SK-N-MC (cell line): ENCODE results near the gene WDFY4.

Experiments used
- DNase-seq: peaks from one replicate; pipeline ENCODE4 v3.0.0-alpha.2; 2011; ENCODE audit warnings: low read depth, low spot score
- H3K27ac ChIP-seq: fragments of 200-600 bp; sonication (generic); 2 replicates; pipeline ENCODE4 v1.5.1; 2016; ENCODE audit warnings: mixed run types
- H3K36me3 ChIP-seq: fragments of 200-600 bp; sonication (generic); 2 replicates; pipeline ENCODE4 v1.6.1; 2017; ENCODE audit warnings: antibody characterized with exemption, low read length, mixed read lengths; ENCODE audit not compliant: insufficient read depth
- H3K4me3 ChIP-seq: fragments of 200-600 bp; sonication (generic); 2 replicates; pipeline ENCODE4 v1.5.1; 2016
- H3K9ac ChIP-seq: fragments of 200-600 bp; sonication (generic); 2 replicates; pipeline ENCODE4 v1.8.0; 2017; ENCODE audit warnings: mixed run types, mixed read lengths; ENCODE audit not compliant: insufficient read length
- H3K9me3 ChIP-seq: fragments of 200-600 bp; sonication (generic); 2 replicates; pipeline ENCODE4 v1.6.1; 2017; ENCODE audit warnings: low read depth, mild to moderate bottlenecking, antibody characterized with exemption, low read length, moderate library complexity, mixed read lengths
- EZH2 ChIP-seq: fragments of 200-600 bp; sonication (generic); IDR thresholded peaks from one replicate; pipeline ENCODE4 v1.6.1; 2017; ENCODE audit warnings: antibody characterized with exemption
- FOXP2 ChIP-seq: optimal IDR thresholded peaks from 2 replicates; pipeline ENCODE3; 2011; ENCODE audit warnings: mild to moderate bottlenecking, moderate library complexity; ENCODE audit not compliant: insufficient read depth; ENCODE audit errors: extremely low read length, control extremely low read depth
- POLR2AphosphoS5 ChIP-seq: IDR thresholded peaks from 2 replicates; pipeline ENCODE4 v1.6.1; 2012; ENCODE audit warnings: mild to moderate bottlenecking, low read depth, low read length, borderline replicate concordance

Gene WDFY4

DNA sequence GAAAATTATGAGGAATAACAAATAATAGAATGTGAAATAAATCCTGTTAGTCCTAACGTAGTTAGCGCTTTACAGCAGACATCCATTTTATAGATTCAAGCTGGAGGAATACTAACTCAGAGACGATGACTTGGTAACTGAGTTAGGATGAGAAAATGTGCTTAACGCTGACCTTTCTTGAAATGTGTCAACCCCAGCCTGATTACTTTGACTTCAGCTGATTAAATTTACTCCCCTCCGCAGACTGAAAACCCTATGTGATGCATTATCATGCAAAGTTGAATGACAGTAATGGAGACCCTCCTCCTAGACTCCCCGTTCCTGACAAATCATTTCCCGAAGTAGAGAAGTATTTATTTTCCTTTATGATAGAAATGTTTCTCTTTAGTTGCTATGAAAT, 54.5 kb downstream of the WDFY4 start:
- no peak for DNase-seq
- no peaks in the 10 kb centered on the region for H3K9me3 ChIP-seq
- H3K27ac ChIP-seq: no peak overlapping the region
- no peak overlapping the region for H3K9ac ChIP-seq
- H3K36me3 ChIP-seq: no peaks in the 10 kb centered on the region
- TF ChIP-seq FOXP2 (no peak), EZH2 (no peak), POLR2AphosphoS5 (no peak)
- H3K4me3 ChIP-seq: no peak overlapping the region

DNA sequence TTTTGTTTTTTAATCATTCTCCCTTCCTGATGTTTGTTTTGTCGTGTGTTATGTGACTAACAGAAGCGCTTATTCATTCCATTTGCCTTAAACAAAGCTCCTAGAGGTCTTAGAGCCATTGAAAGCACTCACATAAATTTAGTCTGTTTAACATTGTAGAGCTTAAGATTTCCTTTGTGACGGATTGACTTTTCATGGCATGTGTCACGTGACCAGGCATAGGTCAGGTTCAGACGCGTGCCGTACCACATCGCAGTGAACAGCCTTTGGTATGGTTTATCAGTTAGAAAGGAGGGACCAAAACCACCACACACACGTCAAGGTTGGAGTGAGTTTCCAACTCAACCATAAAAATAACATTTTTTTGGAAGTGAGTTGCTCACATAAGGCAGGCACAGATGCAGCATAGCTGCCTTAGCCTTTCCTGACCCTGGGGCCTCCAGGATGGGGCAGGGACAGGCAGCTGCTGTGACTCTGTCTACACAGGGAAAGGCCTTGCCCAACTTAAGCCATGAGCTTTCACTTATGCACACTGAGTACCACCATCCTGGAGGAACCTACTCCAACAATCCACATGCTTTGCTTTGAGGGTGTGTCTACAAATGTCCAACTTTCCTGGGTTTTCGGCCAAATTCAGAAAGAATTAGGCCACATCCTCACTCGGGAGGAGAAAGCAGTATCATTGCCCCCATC, 55.5 kb downstream of the WDFY4 start:
- Histone ChIP-seq H3K9ac (no peak overlapping the region), H3K9me3 (no peaks in the 10 kb centered on the region), H3K4me3 (no peak overlapping the region), H3K27ac (no peak overlapping the region), H3K36me3 (no peaks in the 10 kb centered on the region)
- TF ChIP-seq EZH2 (no peak), FOXP2 (no peak), POLR2AphosphoS5 (no peak)
- DNase-seq: no peak

DNA sequence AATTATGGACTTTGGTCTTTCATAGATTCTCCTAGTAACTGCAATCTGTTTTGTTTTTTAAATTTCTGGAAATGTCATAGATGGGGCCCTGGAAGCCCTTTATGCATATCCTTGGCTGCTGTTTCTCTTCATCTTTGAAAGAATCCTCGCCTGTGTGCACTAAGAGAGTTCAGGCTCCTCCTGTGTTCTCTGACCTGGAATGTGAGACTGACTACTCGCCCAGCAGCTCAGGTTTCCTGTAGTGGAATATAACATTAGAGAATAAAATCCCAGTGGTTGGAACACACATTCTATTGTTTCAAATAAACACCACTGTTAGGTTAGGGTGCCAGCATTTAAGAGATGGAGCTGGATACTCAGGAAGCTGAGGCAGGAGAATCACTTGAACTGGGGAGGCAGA, 56.3 kb downstream of the WDFY4 start:
- Histone ChIP-seq H3K4me3 (no peak overlapping the region), H3K27ac (no peak overlapping the region), H3K36me3 (no peaks in the 10 kb centered on the region), H3K9me3 (no peaks in the 10 kb centered on the region), H3K9ac (no peak overlapping the region)
- no peak for TF ChIP-seq POLR2AphosphoS5
- TF ChIP-seq EZH2: no peak
- no peak for TF ChIP-seq FOXP2
- DNase-seq: no peak

DNA sequence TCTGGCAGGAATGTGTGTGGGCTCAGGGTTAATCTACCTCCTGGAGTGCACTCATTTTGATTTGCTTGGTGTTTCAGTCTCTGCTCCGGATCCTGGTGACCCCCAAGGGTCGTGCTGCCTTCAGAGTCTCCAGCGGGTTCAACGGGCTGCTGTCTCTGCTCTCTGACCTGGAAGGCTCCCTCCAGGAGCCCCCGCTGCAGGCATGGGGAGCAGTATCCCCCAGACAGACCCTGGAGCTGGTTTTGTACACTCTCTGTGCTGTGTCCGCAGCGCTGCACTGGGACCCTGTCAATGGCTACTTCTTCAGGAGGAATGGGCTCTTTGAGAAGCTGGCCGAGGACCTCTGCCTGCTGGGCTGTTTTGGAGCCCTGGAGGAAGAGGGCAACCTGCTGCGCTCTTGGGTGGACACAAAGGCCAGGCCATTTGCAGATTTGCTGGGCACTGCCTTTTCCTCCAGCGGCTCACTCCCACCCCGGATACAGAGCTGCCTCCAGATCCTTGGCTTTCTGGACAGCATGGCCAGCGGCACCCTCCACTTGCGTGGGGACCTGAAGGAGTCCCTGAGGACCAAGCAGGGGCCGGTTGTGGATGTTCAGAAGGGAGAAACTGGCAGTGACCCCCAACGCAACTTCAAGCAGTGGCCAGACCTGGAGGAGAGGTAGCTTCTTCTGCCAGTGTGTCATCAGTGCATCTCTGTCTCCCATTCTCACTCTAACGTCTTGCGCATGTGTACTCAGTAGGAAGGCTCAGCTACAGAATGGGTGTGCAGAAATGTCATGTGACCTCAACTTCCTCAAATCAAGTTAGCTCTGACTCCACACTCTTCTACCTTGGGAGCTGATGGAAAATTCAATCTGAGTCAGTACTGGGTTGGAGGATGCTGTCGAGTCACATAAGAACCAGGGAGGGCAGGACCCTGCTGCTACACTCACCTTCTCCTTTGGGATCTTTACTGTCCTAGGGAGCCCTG, 58.5 kb downstream of the WDFY4 start:
- DNase-seq: no peak
- TF ChIP-seq EZH2: no peak
- no peak for TF ChIP-seq FOXP2
- no peak for TF ChIP-seq POLR2AphosphoS5
- H3K9ac ChIP-seq: no peak overlapping the region
- no peaks in the 10 kb centered on the region for H3K9me3 ChIP-seq
- no peaks in the 10 kb centered on the region for H3K36me3 ChIP-seq
- H3K27ac ChIP-seq: no peak overlapping the region
- H3K4me3 ChIP-seq: no peak overlapping the region

DNA sequence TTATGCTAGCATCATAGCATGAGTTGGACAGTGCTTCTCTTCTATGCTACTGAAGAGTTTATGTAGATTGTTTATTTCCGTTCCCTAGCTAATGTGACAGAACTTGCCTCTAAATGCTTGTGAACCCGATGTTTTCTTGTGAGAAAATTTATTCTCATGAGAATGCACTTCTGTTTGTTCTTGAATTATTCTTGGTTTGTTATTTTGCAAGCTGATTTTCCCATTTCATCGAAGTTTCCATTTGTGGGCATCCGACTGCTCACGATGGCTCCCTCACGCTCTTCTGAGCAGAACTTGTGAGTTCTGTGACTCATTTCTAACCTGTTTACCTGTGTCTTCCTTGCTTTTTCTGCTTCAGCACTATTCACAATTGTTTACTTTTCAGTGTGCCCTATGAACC, 59.9 kb downstream of the WDFY4 start:
- Histone ChIP-seq H3K9me3 (no peaks in the 10 kb centered on the region), H3K4me3 (no peak overlapping the region), H3K36me3 (no peaks in the 10 kb centered on the region), H3K27ac (no peak overlapping the region), H3K9ac (no peak overlapping the region)
- no peak for DNase-seq
- no peak for TF ChIP-seq EZH2
- no peak for TF ChIP-seq FOXP2
- TF ChIP-seq POLR2AphosphoS5: no peak

DNA sequence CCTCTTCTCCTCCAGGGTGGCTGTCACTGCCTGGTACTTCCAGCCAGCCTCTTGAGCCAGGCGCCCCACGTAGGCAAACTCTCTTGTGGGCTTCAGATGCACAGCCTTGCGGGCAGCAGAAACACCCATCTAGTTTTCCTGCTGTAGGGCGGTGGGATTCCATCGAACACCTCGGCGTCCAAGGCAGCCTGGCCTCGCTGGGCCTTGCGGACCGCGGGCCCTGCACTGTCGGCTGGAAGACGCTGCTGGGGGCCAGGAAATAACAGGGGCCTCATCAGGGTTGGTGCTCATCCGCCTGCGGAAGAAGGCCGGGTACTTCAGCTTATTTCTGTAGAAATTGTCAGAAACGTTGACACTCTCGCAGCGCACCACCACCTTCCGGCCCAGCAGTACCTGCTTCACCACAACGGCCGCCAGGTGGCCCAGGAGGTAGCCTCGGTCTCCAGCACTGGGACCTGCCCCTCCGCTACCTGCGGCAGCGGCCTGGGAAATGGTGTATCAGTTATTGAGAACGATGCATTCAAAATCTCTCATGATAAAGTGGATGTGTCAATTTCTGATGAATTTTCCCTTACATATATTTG, 61.1 kb downstream of the WDFY4 start:
- Histone ChIP-seq H3K4me3 (no peak overlapping the region), H3K9ac (no peak overlapping the region), H3K27ac (no peak overlapping the region), H3K36me3 (no peaks in the 10 kb centered on the region), H3K9me3 (no peaks in the 10 kb centered on the region)
- no peak for DNase-seq
- TF ChIP-seq EZH2 (no peak), POLR2AphosphoS5 (no peak), FOXP2 (no peak)

DNA sequence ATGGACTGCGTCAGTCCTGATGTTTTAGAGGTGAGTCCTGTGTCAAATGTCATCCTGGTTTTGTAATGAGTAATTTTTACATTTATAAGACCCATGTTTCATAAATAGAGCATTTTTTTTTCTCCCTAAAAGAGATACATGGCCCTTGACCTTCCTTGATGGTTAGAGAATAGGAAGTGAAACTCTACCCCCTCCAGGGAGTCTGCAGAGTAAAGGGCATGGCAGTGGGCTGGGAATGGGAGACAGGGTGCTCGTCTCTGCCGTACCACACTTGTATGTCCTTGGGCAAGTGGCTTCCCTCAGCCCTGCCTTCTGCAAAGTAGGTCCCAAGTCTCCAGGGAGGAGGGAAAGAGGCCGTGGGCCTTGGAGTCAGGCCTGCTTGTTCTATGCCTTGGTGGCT, 63.9 kb downstream of the WDFY4 start:
- H3K36me3 ChIP-seq: no peaks in the 10 kb centered on the region
- DNase-seq: no peak
- no peak overlapping the region for H3K4me3 ChIP-seq
- no peak overlapping the region for H3K9ac ChIP-seq
- no peaks in the 10 kb centered on the region for H3K9me3 ChIP-seq
- H3K27ac ChIP-seq: no peak overlapping the region
- TF ChIP-seq EZH2 (no peak), POLR2AphosphoS5 (no peak), FOXP2 (no peak)

DNA sequence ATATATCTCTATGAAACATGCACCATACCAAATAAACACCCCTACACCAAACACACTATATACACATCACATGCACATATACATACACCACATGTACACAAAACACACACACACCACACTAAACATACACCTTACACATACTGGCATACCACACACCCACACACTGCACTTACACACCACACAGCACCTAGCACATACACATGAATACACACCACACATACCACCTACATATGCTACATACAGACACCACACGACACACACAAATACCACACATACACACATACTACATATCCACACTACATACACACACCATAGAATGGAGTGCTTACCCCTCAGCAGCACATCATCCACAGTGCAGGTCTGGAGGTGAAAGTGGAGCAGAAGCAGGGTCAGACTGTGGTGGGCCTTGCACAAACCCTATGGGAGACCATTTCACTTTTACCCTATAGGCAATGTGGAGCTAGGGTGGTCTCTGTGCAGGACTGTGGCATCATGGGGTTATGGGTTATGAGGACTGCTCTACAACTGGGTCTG, 64.6 kb downstream of the WDFY4 start:
- DNase-seq: no peak
- Histone ChIP-seq H3K36me3 (no peaks in the 10 kb centered on the region), H3K27ac (no peak overlapping the region), H3K9me3 (no peaks in the 10 kb centered on the region), H3K4me3 (no peak overlapping the region), H3K9ac (no peak overlapping the region)
- TF ChIP-seq EZH2 (no peak), FOXP2 (no peak), POLR2AphosphoS5 (no peak)
